GM12872 (cell line): Measurements from ENCODE around the gene PTPRN2.
A peak's percentile ranks its signal among the peaks of the same experiment; 100 is the strongest.

Source experiments
- CTCF ChIP-seq: IDR thresholded peaks from 3 replicates; pipeline ENCODE4 v1.5.1; 2011; ENCODE audit warnings: low read depth, mild to moderate bottlenecking, low read length, moderate library complexity; ENCODE audit not compliant: insufficient read depth

PTPRN2 gene

DNA sequence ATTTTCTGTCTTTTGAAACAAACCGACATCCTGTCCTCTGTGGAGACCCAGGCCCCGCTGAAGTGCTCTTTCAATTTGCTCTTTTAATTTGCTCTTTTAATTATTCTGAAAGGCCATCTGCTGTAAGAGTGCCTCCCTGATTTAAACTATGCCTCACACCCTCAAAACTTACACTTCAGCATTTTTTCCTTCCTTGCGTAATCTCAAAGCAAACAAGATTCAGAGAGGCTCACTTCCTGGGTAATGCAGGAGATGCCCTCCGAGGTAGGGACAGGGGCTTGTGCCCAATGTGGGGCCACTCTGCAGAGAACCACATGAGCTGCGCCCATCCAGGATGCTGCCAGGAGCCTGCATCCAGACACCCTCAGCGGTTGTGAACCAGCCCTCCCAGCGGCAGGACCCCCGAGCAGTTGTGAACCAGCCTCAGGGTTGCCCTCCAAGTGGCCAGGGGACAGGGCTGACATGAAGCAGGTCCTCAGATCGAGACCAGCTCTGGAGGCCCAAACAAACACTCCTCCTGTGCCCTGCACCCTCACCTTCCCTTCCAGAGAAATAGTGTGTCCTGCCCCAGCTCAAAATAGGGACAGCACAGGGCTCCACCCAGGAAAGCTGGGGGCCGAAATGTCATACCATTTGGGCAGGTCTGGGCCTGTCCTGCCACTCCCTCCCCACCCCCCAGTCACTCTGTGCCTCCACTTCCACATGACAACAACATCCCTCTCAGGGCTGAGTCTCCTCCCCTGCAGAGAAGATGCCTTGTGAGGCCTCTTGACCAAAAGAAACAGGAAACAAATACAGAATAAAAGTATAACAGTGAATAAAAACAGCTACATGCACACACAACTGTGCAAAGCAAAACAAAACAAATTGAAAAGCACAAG is 190.4 kb downstream of the PTPRN2 start:
- no peak for TF ChIP-seq CTCF

GRCh38 chr7:158396301-158396905 is 191.2 kb downstream of the PTPRN2 start:
- TF ChIP-seq CTCF, result no peak

DNA sequence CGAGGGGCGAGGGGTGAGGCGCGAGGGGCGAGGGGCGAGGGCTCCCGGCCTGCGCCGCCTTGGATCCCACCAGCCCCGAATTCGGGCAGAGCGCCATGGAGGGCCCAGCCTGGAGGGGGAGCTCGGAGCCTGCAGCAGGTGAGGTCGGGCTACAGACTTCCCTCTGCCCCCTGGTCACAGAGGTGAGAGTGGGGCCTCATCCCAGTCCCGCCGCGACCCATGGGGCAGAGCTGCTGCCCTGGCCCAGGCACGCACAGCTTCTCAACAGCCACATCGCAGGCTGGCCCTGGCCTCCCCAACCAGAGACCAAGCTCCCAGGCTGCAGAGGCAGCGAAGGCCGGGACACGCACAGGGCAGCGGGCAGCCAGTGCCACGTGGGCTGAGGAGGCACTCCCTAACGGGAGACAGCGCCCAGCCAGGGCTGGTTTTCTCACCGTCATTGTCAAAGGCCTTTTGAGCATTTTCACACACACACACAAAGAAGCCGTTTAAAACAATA is 191.8 kb downstream of the PTPRN2 start:
- no peak for TF ChIP-seq CTCF

DNA sequence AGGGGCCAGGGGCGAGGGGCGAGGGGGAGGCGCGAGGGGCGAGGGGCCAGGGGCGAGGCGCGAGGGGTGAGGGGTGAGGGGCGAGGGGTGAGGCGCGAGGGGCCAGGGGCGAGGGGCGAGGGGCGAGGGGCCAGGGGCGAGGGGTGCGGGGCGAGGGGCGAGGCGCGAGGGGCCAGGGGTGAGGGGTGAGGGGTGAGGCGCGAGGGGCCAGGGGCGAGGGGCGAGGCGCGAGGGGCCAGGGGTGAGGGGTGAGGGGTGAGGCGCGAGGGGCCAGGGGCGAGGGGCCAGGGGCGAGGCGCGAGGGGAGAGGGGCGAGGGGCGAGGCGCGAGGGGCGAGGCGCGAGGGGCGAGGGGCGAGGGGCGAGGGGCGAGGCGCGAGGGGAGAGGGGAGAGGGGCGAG is 192.3 kb downstream of the PTPRN2 start:
- no peak for TF ChIP-seq CTCF

GRCh38 chr7:158394936-158395335 is 192.7 kb downstream of the PTPRN2 start:
- TF ChIP-seq CTCF, result peak; percentile 38; the same call in 1 of the 3 replicates

DNA sequence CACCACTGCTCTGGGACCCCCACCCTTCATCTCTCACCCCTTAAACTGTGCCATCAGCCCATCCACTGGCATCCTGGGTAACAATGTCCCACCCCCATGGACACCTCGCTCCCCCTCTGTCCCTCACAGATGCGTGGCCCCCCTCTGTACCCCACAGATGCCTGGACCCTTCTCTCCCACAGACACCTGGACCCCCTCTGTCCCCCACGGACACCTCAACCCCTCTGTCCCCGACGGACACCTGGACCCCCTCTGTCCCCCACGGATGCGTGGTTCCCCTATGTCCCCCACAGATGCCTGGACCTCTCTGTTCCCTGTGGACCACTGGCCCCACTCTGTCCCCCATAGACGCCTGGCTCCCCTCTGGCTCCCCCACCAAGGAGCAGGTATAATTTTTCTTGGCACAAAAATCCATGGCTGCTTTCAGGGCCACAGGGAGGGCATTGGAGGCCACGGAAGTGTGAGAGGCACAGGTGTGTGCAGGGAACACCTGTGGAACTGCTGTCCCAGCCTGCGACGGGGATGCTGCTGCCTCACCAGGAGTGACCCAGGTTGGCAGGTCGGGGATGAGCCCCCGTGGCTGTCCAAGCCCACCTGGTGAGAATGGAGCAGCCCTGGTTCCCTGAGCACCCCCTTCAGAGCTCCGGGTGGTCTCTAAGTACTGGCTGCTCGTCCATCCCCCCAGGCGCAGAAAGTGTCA is 193.5 kb downstream of the PTPRN2 start:
- no peak for TF ChIP-seq CTCF

GRCh38 chr7:158392251-158392650 is 195.4 kb downstream of the PTPRN2 start:
- TF ChIP-seq CTCF, result no peak
